ENCODE measurements around the gene HOXA5.

Gene HOXA5

GRCh38 chr7:27171637-27172314 lies 28.3 kb upstream of the HOXA5 start:
- Histone ChIP-seq H3K27ac (no peak overlapping the region), H3K79me2 (ENCODE audit: insufficient read depth, low read depth) (no peaks in the 10 kb centered on the region), H2AFZ (ENCODE audit: low read depth) (peak overlapping the region; percentile 81; the same call in 1 of the 2 replicates), H3K9ac (no peak overlapping the region), H4K20me1 (ENCODE audit: insufficient read depth) (no peaks in the 10 kb centered on the region), H3K4me2 (peak overlapping the region; percentile 70), H3K4me1 (ENCODE audit: low read depth, poor library complexity, severe bottlenecking) (peaks cover 17% of the 10 kb centered on the region), H3K36me3 (ENCODE audit: insufficient read depth) (no peaks in the 10 kb centered on the region), H3K4me3 (IDR thresholded peaks at IDR 0.05; ENCODE audit: insufficient read depth, low read depth, low read length) (no peak overlapping the region), H3K27me3 (ENCODE audit: insufficient read depth, low read depth) (peaks cover 15% of the 10 kb centered on the region; the same call in 1 of the 2 replicates)
- TF ChIP-seq CTCF (conservative IDR thresholded peaks at IDR 0.05; ENCODE audit: low read depth, low read length), result no peak

- Histone ChIP-seq H3K4me1 (ENCODE audit: low read depth, poor library complexity, severe bottlenecking) (peaks cover 17% of the 10 kb centered on the region), H3K4me2 (peak overlapping the region; percentile 70; the same call in 1 of the 2 replicates), H3K79me2 (ENCODE audit: insufficient read depth, low read depth) (no peaks in the 10 kb centered on the region), H2AFZ (ENCODE audit: low read depth) (0 out of 2 replicates have a peak overlapping the region, but pooled peaks have one; percentile 81), H3K27me3 (ENCODE audit: insufficient read depth, low read depth) (peaks cover 15% of the 10 kb centered on the region; the same call in 1 of the 2 replicates), H4K20me1 (ENCODE audit: insufficient read depth) (no peaks in the 10 kb centered on the region), H3K4me3 (IDR thresholded peaks at IDR 0.05; ENCODE audit: insufficient read depth, low read depth, low read length) (no peak overlapping the region), H3K36me3 (ENCODE audit: insufficient read depth) (no peaks in the 10 kb centered on the region), H3K9ac (no peak overlapping the region), H3K27ac (no peak overlapping the region)
- no peak for TF ChIP-seq CTCF (conservative IDR thresholded peaks at IDR 0.05; ENCODE audit: low read depth, low read length)
Observed at GRCh38 chr7:27171325-27171636, 27.8 kb upstream of the HOXA5 start.

- Histone ChIP-seq H3K4me3 (IDR thresholded peaks at IDR 0.05; ENCODE audit: insufficient read depth, low read depth, low read length) (no peak overlapping the region), H4K20me1 (ENCODE audit: insufficient read depth) (no peaks in the 10 kb centered on the region), H2AFZ (ENCODE audit: low read depth) (no peak overlapping the region), H3K36me3 (ENCODE audit: insufficient read depth) (no peaks in the 10 kb centered on the region), H3K4me1 (ENCODE audit: low read depth, poor library complexity, severe bottlenecking) (peaks cover 17% of the 10 kb centered on the region), H3K4me2 (no peak overlapping the region; the same call in 1 of the 2 replicates), H3K27me3 (ENCODE audit: insufficient read depth, low read depth) (peaks cover 15% of the 10 kb centered on the region; the same call in 1 of the 2 replicates), H3K79me2 (ENCODE audit: insufficient read depth, low read depth) (no peaks in the 10 kb centered on the region), H3K27ac (no peak overlapping the region), H3K9ac (no peak overlapping the region)
- TF ChIP-seq CTCF (conservative IDR thresholded peaks at IDR 0.05; ENCODE audit: low read depth, low read length), result no peak
Observed at GRCh38 chr7:27170426-27171324, 27.2 kb upstream of the HOXA5 start.

GRCh38 chr7:27169658-27170425 lies 26.4 kb upstream of the HOXA5 start:
- H3K27ac ChIP-seq, result no peak overlapping the region
- peaks cover 15% of the 10 kb centered on the region; the same call in 1 of the 2 replicates for H3K27me3 ChIP-seq (ENCODE audit: insufficient read depth, low read depth)
- no peak overlapping the region for H3K9ac ChIP-seq
- no peaks in the 10 kb centered on the region for H3K36me3 ChIP-seq (ENCODE audit: insufficient read depth)
- H3K4me3 ChIP-seq (IDR thresholded peaks at IDR 0.05; ENCODE audit: insufficient read depth, low read depth, low read length), result no peak overlapping the region
- no peak overlapping the region for H2AFZ ChIP-seq (ENCODE audit: low read depth)
- peaks cover 17% of the 10 kb centered on the region for H3K4me1 ChIP-seq (ENCODE audit: low read depth, poor library complexity, severe bottlenecking)
- no peaks in the 10 kb centered on the region for H4K20me1 ChIP-seq (ENCODE audit: insufficient read depth)
- no peaks in the 10 kb centered on the region for H3K79me2 ChIP-seq (ENCODE audit: insufficient read depth, low read depth)
- H3K4me2 ChIP-seq, result no peak overlapping the region
- no peak for TF ChIP-seq CTCF (conservative IDR thresholded peaks at IDR 0.05; ENCODE audit: low read depth, low read length)

Measured in KMS-11 (cell line).